ENCODE measurements around the gene REST.

REST gene

DNA sequence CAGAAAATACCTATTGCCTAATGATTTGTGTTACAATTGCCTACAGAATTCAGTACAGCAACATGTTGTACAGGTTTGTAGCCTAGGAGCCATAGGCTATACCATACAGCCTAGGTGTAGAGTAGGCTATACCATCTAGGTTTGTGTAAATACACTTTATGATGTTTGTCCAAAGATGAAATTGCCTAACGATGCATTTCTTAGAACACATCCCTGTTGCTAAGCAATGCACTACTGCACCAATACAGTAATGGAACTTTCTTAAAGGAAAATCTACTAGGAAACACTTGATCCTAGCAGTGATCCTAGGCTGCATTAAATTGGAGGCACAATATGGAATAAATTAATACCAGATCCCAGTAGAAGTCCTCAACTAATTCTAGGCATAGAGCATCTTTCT is 51.4 kb downstream of the REST start:
- ATAC-seq = no peak
- TF ChIP-seq BACH2 (CRISPR knock-in tag; IDR thresholded peaks at IDR 0.05; ENCODE audit: borderline replicate concordance) = no peak
- TF ChIP-seq RARB (CRISPR knock-in tag; IDR thresholded peaks at IDR 0.05) = no peak
- no peak for TF ChIP-seq ZC3H10 (CRISPR knock-in tag; IDR thresholded peaks at IDR 0.05)
- TF ChIP-seq OSR1 (CRISPR knock-in tag; IDR thresholded peaks at IDR 0.05) = no peak
- no peak for TF ChIP-seq ISL1 (CRISPR knock-in tag; IDR thresholded peaks at IDR 0.05)
- TF ChIP-seq, protein P1, sequence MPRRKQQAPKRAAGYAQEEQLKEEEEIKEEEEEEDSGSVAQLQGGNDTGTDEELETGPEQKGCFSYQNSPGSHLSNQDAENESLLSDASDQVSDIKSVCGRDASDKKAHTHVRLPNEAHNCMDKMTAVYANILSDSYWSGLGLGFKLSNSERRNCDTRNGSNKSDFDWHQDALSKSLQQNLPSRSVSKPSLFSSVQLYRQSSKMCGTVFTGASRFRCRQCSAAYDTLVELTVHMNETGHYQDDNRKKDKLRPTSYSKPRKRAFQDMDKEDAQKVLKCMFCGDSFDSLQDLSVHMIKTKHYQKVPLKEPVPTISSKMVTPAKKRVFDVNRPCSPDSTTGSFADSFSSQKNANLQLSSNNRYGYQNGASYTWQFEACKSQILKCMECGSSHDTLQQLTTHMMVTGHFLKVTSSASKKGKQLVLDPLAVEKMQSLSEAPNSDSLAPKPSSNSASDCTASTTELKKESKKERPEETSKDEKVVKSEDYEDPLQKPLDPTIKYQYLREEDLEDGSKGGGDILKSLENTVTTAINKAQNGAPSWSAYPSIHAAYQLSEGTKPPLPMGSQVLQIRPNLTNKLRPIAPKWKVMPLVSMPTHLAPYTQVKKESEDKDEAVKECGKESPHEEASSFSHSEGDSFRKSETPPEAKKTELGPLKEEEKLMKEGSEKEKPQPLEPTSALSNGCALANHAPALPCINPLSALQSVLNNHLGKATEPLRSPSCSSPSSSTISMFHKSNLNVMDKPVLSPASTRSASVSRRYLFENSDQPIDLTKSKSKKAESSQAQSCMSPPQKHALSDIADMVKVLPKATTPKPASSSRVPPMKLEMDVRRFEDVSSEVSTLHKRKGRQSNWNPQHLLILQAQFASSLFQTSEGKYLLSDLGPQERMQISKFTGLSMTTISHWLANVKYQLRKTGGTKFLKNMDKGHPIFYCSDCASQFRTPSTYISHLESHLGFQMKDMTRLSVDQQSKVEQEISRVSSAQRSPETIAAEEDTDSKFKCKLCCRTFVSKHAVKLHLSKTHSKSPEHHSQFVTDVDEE (CRISPR knock-in tag; IDR thresholded peaks at IDR 0.05) = no peak
- no peak for TF ChIP-seq ZFP30 (CRISPR knock-in tag; IDR thresholded peaks at IDR 0.05)
- TF ChIP-seq ZNF70 (CRISPR knock-in tag; IDR thresholded peaks at IDR 0.05) = no peak
- no peak for TF ChIP-seq POU6F1 (CRISPR knock-in tag; IDR thresholded peaks at IDR 0.05; ENCODE audit: borderline replicate concordance, low read depth)
- no peak for TF ChIP-seq ZFP3 (CRISPR knock-in tag; IDR thresholded peaks at IDR 0.05)
- TF ChIP-seq SNAI2 (CRISPR knock-in tag; IDR thresholded peaks at IDR 0.05) = no peak
- no peak for TF ChIP-seq PATZ1 (CRISPR knock-in tag; IDR thresholded peaks at IDR 0.05; ENCODE audit: borderline replicate concordance)
- TF ChIP-seq CSRNP3 (CRISPR knock-in tag; IDR thresholded peaks at IDR 0.05) = no peak
- TF ChIP-seq, protein P2, sequence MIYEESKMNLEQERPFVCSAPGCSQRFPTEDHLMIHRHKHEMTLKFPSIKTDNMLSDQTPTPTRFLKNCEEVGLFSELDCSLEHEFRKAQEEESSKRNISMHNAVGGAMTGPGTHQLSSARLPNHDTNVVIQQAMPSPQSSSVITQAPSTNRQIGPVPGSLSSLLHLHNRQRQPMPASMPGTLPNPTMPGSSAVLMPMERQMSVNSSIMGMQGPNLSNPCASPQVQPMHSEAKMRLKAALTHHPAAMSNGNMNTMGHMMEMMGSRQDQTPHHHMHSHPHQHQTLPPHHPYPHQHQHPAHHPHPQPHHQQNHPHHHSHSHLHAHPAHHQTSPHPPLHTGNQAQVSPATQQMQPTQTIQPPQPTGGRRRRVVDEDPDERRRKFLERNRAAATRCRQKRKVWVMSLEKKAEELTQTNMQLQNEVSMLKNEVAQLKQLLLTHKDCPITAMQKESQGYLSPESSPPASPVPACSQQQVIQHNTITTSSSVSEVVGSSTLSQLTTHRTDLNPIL (CRISPR knock-in tag; IDR thresholded peaks at IDR 0.05; ENCODE audit: low read depth) = no peak
- TF ChIP-seq TCF4 (CRISPR knock-in tag; IDR thresholded peaks at IDR 0.05; ENCODE audit: borderline replicate concordance) = no peak
- TF ChIP-seq TOX (CRISPR knock-in tag; IDR thresholded peaks at IDR 0.05; ENCODE audit: borderline replicate concordance) = no peak
- TF ChIP-seq GLIS3 (CRISPR knock-in tag; IDR thresholded peaks at IDR 0.05) = no peak

DNA sequence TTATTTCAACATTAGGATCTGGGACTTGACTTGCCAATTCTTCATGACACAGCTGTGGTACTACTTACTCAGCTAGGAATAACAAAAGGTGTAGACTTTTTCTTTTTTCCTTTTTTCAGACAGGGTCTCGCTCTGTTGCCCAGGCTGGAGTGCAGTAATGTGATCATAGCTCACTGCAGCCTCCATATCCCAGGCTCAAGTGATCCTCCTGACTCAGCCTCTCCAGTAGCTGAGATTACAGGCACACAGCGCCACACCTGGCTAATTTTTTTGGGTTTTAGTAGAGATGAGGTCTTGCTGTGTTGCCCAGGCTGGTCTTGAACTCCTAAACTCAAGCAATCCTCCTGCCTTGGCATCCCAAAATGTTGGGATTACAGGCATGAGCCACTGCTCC is 53.4 kb downstream of the REST start:
- TF ChIP-seq TOX (CRISPR knock-in tag; IDR thresholded peaks at IDR 0.05; ENCODE audit: borderline replicate concordance) (no peak), ZNF565 (CRISPR knock-in tag; conservative IDR thresholded peaks at IDR 0.05; ENCODE audit: low read depth) (no peak), ZFP30 (CRISPR knock-in tag; IDR thresholded peaks at IDR 0.05) (no peak), OSR1 (CRISPR knock-in tag; IDR thresholded peaks at IDR 0.05) (no peak), RARB (CRISPR knock-in tag; IDR thresholded peaks at IDR 0.05) (no peak), PPARA (CRISPR knock-in tag; IDR thresholded peaks at IDR 0.05; ENCODE audit: borderline replicate concordance) (no peak)
- TF ChIP-seq, protein P2 (CRISPR knock-in tag; IDR thresholded peaks at IDR 0.05; ENCODE audit: low read depth) = no peak
- ATAC-seq = no peak

DNA sequence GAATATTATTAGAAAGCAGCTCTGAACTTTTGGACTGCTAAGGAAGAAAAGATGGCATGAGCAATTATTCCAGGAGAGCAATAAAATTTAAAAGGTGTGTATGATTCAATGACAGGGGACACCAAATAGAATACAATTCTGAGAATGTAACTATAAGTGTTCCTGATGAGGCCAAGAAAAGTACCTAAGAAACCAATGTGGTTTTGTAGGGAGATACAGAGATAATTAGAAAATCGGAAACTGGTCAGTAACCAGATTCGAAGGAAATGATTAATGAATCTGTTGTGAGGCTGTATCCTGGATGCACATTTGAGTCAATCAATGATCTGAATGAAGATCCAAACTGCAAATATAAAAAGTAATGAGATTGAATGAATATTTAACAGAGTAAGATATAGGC is 63.7 kb downstream of the REST start:
- ATAC-seq = no peak
- TF ChIP-seq RARB (CRISPR knock-in tag; IDR thresholded peaks at IDR 0.05) = no peak
- TF ChIP-seq, protein P1 (CRISPR knock-in tag; IDR thresholded peaks at IDR 0.05) = no peak
- no peak for TF ChIP-seq PPARA (CRISPR knock-in tag; IDR thresholded peaks at IDR 0.05; ENCODE audit: borderline replicate concordance)
- TF ChIP-seq, protein P2 (CRISPR knock-in tag; IDR thresholded peaks at IDR 0.05; ENCODE audit: low read depth) = no peak
- no peak for TF ChIP-seq OSR1 (CRISPR knock-in tag; IDR thresholded peaks at IDR 0.05)
- TF ChIP-seq ZC3H10 (CRISPR knock-in tag; IDR thresholded peaks at IDR 0.05) = no peak
- no peak for TF ChIP-seq ARNTL (CRISPR knock-in tag; IDR thresholded peaks at IDR 0.05; ENCODE audit: borderline replicate concordance, low read depth)
- no peak for TF ChIP-seq SNAI2 (CRISPR knock-in tag; IDR thresholded peaks at IDR 0.05)
- TF ChIP-seq POU6F1 (CRISPR knock-in tag; IDR thresholded peaks at IDR 0.05; ENCODE audit: borderline replicate concordance, low read depth) = no peak
